HG03457 (cell line): ENCODE data around the gene ERMARD.
"Not testable (repeated sequence)": the region's sequence is repeated elsewhere in the genome, so short reads cannot be mapped to it uniquely, and the experiment has no call there.

ENCODE experiments used
- ATAC-seq: cut with Tn5 transposase; IDR thresholded peaks from one replicate; pipeline ENCODE4 v1.9.1; 2021; ENCODE audit warnings: moderate number of reproducible peaks; ENCODE audit not compliant: unreplicated experiment

The ERMARD gene

DNA sequence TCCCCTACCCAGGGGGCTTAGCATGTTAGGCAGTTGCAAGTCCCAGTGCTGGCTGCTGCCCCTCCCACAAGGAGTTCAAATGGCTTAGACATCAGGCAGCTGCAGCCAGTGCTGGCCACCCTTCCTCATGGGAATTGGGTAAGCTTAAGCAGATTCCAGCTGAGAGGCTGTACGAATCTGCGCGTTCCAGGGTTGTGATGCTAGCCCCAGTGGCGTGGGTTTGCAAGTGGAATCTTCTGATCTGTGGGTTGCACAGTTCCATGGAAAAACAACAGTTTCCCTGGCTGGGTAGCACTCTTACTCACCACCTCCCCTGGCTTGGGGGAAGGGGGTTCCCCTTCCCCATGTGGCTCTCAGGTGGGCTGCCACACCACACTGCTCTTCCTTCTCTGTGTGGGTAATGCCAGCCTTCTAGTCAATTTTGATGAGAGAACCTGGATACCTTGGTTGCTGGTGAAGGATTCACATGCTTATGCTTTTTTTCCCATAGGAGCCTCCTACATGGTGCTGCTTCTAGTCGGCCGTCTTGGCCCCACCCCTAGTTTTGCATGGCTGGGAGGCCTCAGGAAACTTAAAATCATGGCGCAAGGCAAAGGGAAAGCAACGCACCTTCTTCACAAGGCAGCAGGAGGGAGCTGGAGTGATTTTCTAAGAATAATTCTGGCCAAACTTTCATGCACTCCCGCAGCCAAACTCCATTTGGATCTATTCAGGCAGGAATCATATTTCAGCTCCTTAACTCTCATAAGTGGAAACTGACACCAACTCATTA lies 13.0 kb upstream of the ERMARD start:
- ATAC-seq = no peak

DNA sequence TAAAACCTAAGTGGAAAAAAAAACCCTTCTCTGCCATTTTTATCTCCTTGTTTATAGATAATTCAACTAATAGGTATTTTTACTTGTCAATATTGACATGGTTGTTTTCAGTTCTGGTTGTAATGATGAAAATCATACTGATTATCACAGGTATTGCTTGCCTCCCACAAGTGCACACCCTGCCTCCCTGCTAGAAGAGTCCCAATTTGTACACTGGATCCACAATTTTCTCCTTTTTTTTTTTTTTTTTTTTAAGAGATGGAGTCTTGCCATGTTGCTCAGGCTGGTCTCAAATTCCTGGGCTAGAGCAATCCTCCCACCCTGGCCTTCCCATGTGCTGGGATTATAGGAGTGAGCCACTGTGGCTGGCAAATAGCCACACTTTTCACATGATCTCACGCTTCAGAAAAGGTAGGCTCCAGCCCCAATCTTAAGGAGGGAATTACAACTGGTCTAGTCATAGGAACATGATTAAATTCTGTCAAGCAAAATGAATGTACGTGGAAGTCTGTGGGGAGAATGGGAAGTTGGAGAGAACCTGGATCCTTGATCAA lies 12.4 kb upstream of the ERMARD start:
- no peak for ATAC-seq

DNA sequence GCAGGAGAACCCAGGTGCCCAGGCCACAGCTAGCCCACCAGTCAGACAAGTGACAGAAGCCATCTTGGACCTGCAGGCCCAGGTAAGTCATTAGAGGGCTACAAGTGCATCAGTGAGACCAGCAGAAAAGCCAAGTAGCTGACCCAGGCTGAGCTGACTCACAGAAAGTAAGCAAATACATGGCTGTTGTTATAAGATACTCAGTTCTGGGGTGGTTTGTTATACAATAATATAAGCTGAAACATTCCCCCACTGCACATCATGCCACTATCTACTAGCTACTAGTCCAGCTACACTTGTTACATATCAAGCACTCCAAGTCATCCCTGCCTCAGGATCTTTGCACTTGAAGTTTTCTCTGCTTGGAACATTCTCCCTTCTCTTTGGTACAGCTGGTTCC lies 10.1 kb upstream of the ERMARD start:
- no peak for ATAC-seq

DNA sequence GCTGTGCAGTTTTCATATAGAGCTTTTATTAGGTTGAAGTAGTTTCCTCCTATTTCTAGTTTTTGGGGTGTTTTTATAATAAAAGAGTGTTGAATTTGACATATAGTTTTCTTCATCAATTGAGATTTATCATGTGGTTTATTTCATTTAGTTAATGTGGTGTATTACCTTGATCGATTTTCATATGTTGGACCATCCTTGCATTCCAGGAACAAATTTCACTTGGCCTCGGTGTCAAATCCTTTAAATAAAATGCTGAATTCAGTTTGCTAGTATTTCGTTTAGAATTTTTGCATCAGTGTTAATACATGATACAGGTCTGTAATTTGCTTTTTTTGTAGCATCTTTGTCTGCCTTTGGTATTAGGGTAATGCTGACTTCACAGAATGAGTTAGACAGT lies 6.0 kb upstream of the ERMARD start:
- no peak for ATAC-seq

DNA sequence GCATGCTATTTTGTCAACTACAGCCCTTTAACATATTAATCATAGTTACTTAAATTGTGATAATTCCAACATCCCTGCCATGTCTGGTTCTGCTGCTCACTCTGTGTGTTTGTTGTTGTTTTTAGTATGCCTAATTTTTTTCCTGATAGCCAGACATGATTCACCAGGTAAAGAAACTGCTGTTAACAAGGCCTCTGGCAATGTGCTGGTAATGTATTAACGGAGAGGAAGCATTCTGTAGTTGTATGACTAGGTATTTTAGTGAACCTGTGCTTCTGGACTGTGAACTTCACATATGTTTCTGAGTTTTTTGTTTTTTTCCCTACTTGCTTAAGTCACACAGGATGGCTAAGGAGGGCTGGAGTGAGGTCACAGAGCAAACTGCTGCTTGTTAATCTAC lies 4.9 kb upstream of the ERMARD start:
- ATAC-seq = no peak

DNA sequence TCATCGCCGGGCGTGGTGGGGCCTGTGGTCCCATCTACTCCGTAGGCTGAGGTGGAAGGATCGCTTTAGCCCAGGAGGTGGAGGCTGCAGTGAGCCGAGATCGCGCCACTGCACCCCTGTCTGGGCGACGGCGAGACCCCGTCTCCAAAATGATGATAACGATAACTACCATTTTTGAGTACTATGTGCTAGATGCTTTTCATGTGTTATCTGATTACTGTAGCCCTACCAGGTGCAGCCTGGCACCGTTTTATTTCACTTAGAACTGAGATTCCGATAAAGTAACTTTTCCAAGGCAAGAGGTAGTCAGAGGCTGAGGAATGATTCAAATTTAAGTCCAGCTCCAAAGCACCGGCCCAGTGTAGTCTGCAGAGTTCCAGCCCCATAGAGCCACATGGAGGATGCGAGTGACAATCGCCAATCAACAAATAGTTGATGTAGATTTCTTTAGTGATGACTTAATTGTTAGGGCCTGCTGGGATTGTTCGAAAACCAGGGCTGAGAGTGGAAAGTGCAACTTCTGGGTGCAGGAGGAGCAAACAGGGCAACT lies 727 bp downstream of the ERMARD start:
- no peak for ATAC-seq

DNA sequence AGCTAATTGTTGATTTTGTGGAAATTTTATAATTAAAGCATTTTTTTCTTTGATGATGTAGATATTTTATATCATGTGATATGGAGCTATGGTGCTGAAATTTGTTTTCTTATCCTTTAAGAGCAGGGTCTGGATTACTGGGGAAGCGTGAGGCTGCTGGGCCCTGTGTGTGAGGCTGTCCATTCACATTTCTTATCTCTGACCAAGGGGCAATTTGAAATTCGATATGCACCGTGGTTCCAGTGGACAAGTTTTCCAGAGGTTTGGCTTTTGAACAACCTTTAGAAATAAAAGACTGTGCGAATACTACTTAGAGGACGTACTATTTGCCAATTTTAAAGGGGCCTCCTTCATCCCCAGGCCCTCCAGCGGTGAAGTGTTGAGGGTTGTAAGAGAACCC lies 3.7 kb downstream of the ERMARD start:
- no peak for ATAC-seq

DNA sequence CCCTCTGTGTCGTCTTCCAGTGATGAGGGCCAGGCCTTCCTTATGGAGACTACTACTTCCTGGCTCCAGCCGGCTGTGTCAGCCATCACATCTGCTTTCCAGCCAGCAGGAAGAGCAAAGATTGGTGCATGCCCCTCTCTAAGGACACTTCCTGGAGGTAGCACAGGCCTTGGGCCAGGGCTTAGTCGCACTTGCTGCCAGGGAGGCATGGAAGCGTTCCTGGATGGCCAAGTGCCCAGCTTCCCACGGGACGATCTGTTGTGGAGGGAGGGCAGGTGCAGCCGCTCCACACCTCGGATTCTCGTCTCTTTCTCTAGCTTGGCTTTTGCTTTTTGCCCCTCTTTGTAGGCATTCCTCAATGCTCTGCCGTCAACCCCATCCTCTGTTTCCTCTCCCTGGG lies 11.9 kb downstream of the ERMARD start:
- no peak for ATAC-seq

DNA sequence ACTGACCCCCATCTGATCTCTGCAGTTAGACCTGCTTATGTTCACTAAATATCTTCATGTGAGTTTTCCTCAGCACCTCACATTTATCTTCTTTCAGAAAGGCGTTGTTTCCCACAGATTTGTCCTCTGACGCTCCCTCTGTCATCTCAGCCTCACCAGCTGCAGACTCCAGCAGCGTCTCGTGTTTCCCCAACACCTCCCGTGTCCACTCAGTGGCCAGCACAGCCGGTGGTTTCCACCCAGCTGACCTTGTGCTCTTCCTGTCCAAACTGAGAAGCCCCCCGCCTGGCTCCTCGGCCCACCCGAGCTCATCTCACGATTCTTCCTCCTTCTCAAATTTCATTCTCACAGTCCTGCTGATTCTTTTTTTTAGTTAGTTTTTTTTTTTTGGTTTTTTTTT lies 12.5 kb downstream of the ERMARD start:
- ATAC-seq = no peak

DNA sequence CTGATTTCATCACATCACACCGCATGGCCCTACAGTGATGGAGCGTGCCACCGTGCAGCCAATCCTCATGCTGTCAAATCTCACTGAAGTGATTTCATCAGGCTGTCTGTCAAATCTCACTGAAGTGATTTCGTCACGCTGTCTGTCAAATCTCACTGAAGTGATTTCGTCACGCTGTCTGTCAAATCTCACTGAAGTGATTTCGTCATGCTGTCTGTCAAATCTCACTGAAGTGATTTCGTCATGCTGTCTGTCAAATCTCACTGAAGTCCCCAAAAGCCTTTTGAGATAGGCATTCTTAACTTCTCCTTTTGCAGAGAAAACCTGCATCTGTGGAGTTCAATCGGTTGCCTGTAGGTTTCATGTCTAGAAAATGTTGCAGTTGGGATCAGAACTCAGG lies 14.4 kb downstream of the ERMARD start:
- ATAC-seq = not testable (repeated sequence)

DNA sequence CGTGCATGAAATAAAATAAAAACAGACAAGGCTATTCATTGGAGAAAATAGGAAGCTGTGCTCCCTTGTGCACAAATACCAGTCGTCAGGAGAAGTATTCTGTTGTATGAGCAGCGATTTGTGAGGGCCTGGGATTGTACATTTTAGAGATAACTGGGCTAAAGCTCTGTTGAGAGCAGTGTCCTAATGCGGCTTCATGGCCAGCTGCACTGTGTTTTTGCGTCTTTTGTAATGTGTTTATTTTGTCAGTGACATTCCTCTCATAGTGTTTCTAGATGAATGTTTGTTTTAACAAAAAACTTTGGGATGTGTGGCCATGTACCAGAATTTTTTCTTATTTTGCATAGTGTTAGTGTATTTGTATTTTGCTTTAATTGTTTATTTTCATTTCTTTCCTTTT lies 14.8 kb downstream of the ERMARD start:
- no peak for ATAC-seq

DNA sequence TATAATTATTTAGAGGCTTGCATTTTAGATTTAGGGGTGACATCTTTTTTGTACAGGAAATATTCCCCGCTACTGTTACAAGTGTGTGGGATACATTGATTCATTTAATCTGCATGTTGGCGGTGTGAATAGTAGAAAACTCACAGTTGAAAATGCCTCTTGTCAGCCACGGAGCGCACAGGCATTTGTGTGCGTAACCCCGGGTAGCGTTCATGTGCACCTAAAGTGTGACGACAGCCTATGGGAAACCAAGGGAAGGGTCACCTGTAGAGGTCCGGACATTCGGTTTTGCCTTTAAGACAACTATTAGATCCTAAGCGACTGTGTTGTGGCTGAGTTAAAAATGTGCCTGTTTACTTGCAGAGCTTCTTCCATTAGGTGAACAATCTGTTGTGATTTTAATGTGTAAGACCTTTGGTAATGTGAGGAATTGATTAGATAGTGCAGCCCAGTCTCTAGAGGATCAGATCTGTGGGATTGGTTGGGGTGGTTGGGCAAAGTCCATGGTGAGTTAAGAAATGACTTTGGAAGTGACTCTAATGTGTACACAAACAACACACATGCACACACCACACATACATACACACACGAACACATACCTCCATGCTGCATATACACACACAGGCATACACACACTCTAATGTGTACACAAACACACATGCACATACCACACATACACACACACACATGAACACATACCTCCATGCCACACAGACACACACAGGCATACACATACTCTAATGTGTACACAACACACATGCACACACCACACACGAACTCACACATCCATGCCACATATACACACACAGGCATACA lies 15.7 kb downstream of the ERMARD start:
- no peak for ATAC-seq

DNA sequence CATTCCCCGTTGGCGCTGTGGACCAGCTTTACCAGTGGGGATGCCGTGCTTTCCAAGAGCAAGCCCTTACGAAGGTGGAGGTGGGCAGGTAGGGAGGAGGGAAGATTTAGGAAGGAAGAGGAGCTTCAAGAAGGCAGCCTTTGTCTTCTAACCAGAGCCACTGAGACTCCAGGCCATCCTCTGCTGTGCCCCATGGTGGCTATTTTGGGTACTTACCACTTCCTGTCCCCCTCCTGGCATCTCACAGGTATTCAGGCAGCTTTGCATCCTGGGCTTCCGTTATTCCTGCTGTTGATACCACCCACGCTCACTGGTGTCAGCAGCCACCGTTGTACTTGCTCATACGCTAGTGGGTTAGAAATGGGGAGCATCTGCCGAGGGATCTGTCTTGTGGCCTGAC lies 22.9 kb downstream of the ERMARD start:
- no peak for ATAC-seq

DNA sequence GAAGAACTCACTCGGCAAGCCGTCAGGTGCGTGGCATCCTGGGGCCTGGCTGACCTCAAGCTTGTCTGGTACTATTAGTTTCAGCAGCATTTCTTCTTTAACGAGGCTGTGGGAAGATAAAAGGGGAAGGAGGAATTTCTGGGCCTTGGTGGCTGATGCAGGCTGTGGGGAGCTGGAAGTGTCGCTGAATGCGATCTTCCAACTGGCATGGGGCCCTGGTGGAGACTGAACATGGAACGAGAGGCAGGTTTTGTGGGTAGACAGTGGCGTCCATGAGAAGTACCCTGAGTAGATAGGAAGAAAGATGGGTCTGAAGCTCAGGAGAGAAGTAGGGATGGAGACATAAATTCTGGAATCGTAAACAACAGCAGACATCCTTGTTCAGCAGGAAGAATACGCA lies 23.9 kb downstream of the ERMARD start:
- ATAC-seq = no peak

DNA sequence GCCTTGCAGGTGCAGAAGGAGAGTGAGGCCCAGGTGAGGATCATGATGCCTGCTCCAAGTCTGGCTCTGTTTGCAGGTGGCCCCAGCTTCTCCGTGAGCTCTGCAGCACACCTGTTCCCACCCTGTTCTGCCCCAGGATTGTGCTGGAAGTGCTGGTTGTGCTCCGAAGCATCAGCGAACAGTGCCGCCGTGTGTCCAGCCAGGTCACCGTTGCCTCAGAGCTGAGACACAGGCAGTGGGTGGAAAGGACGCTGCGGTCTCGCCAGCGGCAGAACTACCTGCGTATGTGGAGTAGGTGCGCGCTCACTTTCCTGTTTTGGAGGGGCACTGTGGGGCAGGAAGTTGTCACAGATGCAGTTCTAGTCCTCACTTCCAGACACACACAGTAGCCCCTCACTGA lies 25.0 kb downstream of the ERMARD start:
- no peak for ATAC-seq

DNA sequence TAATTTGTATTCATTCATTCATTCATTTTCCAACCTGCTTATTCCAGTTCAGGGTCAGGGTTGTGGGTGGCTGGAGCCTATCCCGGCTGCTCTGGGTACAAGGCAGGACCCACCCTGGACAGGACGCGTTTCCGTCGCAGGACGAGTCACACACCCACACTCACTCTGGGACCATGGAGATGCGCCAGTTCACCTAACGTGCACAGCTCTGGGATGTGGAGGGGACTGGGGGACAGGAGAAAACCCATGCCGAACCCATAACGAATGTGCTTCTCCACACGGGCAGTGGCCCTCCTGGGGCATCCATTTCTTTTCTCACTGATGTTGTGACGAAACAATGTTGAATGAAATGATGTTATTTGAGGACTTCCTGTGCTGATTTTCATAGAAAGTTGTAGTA lies 26.5 kb downstream of the ERMARD start:
- no peak for ATAC-seq

DNA sequence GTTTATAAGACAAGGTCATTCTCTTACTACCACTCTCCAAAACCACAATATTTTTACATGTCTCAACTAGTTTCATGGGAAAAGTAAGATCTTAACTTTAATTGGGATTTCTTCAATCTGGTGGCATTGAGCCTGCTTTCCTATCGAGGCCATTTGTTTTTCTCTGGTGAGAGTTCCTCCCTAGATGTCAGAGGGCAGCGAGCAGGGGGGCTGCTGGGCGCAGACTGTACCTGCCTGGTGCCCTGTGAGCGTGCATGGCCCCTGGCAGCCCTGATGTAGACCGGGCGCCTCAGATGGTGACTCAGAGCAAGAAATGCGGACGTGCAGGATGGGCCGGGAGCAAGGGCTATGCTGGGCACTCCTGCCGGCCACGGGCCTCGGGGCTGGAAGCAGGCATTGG lies 27.2 kb downstream of the ERMARD start:
- ATAC-seq = no peak

DNA sequence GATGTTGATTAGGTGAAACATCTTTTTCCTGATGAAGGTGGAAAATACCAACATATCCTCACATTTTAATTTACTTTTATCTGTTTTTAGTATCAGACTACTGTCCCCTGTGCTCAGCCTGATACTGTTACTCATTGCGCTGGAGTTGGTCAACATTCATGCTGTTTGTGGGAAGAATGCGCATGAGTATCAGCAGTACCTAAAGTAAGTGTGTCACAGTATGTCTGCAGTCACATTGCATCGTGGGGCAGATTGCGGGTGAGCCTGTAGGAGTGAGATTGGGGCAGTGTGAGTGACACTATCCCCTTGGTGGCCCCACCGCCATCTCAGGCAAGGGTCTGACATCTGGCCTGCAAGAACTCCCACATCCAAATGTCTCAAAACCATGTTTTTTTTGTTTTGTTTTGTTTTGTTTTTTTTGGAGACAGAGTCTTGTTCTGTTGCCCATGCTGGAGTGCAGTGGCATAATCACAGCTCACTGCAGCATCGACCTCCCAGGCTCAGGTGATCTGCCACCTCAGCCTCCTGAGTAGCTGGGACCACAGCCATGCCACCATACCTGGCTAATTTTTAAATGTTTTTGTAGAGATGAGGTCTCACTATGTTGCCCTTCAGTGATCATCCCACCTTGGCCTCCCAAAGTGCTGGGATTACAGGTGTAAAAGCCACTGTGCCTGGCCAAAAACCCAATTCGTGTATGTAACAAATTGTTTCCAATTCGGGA lies 27.8 kb downstream of the ERMARD start:
- ATAC-seq = no peak

DNA sequence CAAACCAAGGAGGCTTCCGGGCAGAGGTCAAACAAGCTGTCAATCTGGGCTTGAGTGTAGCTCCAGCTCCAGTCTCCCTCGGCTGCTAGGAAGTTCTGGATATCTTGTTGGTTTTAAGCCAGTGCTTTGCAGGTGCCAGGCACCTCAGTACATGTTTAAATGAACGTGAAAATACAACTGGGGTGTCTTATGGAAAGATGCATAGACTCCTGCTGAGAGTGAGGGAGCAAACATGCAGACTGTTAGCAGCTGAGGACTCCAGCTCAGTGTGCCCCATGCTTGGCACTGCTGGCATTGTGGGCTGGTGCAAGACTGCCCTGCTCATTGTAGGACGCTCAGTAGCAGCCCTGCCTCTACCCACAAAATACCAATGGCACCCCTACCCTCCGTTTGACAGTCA lies 28.5 kb downstream of the ERMARD start:
- ATAC-seq = no peak

DNA sequence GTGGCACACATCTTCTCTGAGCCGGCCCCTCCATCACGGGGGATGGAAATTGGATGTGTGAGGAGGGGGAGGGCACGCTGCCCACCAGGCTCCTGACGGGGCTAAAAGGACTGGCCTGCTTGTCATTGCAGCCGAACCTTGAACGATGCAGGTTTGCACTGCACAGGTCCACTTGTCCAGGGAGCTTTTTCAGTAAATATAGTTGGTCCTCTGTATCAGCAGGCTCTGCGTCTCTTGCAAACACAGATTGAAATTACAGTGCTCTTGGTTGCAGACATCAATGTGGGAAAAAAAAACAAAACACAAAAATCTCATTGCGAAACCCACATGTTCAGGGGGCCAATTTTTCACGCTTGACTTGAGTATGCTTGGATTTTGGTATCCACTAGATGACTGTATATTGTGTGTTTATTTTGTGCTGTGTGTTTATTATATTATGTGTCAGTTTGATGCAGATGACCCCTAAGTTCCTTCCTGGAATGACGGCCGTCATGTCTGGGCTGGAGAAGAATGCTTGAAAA lies 29.2 kb downstream of the ERMARD start:
- no peak for ATAC-seq

DNA sequence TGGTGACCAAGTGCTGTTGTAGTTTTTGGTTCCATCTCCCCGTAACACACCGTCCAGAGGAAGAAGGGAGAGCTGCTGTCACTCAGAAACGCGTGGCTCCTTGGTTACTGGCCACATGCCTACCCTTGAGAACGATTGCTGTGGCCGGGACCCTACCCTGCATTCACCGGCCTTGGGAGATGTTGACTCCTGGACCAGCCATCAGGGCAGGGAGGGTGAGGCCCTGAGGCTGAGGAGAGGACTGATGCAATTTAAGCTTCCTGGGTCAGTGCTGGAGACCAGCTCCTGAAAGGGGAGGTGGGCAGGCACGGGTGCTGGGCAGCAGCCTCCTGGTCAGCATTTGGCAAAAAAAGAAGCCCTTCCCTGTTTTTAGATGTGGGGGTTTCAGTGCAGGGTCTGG lies 31.5 kb downstream of the ERMARD start:
- ATAC-seq = no peak
